Stimulated activated memory B cell treated with anti-CD40 and anti-IgM and Interleukin-4, amounts not matched to agents 10 μg/mL and 1 μg/mL and 100 μg/mL, for 72 hours (primary cell): ENCODE data around the gene NAA20.
"Not testable (repeated sequence)": the region's sequence is repeated elsewhere in the genome, so short reads cannot be mapped to it uniquely, and the experiment has no call there.

ENCODE experiments used
- ATAC-seq: fragments of 150-1000 bp; cut with Tn5 transposase; 2 replicates; pipeline ENCODE4 v1.10.0; 2021
- H3K27ac Mint-ChIP-seq: one replicate; pipeline ENCODE4 v1.8.0; 2022; ENCODE audit warnings: mild to moderate bottlenecking, mixed read lengths
- H3K27me3 Mint-ChIP-seq: one replicate; pipeline ENCODE4 v1.8.0; 2022; ENCODE audit warnings: mixed read lengths
- H3K36me3 Mint-ChIP-seq: one replicate; pipeline ENCODE4 v1.8.0; 2022; ENCODE audit warnings: mixed read lengths
- H3K4me1 Mint-ChIP-seq: one replicate; pipeline ENCODE4 v1.8.0; 2022; ENCODE audit warnings: mixed read lengths
- H3K4me3 Mint-ChIP-seq: one replicate; pipeline ENCODE4 v1.8.0; 2022; ENCODE audit warnings: mild to moderate bottlenecking, moderate library complexity, mixed read lengths
- H3K9me3 Mint-ChIP-seq: one replicate; pipeline ENCODE4 v1.8.0; 2022; ENCODE audit warnings: mixed read lengths

NAA20 gene

GRCh38 chr20:20002101-20002998 lies 14.8 kb upstream of the NAA20 start:
- H3K4me1 Mint-ChIP-seq = peaks cover 16% of the 10 kb centered on the region
- H3K36me3 Mint-ChIP-seq = no peaks in the 10 kb centered on the region
- H3K27ac Mint-ChIP-seq = no peak overlapping the region
- H3K9me3 Mint-ChIP-seq = no peaks in the 10 kb centered on the region
- ATAC-seq = no peak
- H3K27me3 Mint-ChIP-seq = peaks cover 50% of the 10 kb centered on the region
- H3K4me3 Mint-ChIP-seq = no peak overlapping the region

GRCh38 chr20:20003031-20003954 lies 13.9 kb upstream of the NAA20 start:
- Mint-ChIP-seq H3K27me3 (peaks cover 59% of the 10 kb centered on the region), H3K36me3 (no peaks in the 10 kb centered on the region), H3K4me3 (peak overlapping the region; percentile 52), H3K27ac (peak overlapping the region; percentile 31), H3K9me3 (no peaks in the 10 kb centered on the region), H3K4me1 (peaks cover 16% of the 10 kb centered on the region)
- ATAC-seq = peak; percentile 47

- Mint-ChIP-seq H3K27ac (peak overlapping the region; percentile 31), H3K27me3 (peaks cover 66% of the 10 kb centered on the region), H3K4me1 (peaks cover 16% of the 10 kb centered on the region), H3K4me3 (peak overlapping the region; percentile 52)
- H3K9me3 Mint-ChIP-seq, ATAC-seq, H3K36me3 Mint-ChIP-seq: not testable (repeated sequence)
Measured at GRCh38 chr20:20003955-20004322, 13.2 kb upstream of the NAA20 start.

- Mint-ChIP-seq H3K9me3 (no peaks in the 10 kb centered on the region), H3K27ac (no peak overlapping the region), H3K27me3 (peaks cover 80% of the 10 kb centered on the region), H3K36me3 (no peaks in the 10 kb centered on the region), H3K4me1 (peaks cover 16% of the 10 kb centered on the region), H3K4me3 (no peak overlapping the region)
- ATAC-seq = no peak
Measured at GRCh38 chr20:20005342-20005741, 11.8 kb upstream of the NAA20 start.

GRCh38 chr20:20009784-20010253 lies 7.3 kb upstream of the NAA20 start:
- Mint-ChIP-seq H3K9me3 (no peaks in the 10 kb centered on the region), H3K27me3 (peaks cover 65% of the 10 kb centered on the region), H3K4me1 (no peaks in the 10 kb centered on the region), H3K4me3 (no peak overlapping the region), H3K27ac (no peak overlapping the region), H3K36me3 (no peaks in the 10 kb centered on the region)
- no peak for ATAC-seq

- Mint-ChIP-seq H3K4me1 (no peaks in the 10 kb centered on the region), H3K27me3 (peaks cover 56% of the 10 kb centered on the region), H3K36me3 (no peaks in the 10 kb centered on the region), H3K9me3 (no peaks in the 10 kb centered on the region), H3K27ac (no peak overlapping the region), H3K4me3 (no peak overlapping the region)
- no peak for ATAC-seq
Measured at GRCh38 chr20:20010639-20011500, 6.3 kb upstream of the NAA20 start.

- no peak for ATAC-seq
- peaks cover 45% of the 10 kb centered on the region for H3K27me3 Mint-ChIP-seq
- no peak overlapping the region for H3K27ac Mint-ChIP-seq
Measured at GRCh38 chr20:20012541-20012940, 4.6 kb upstream of the NAA20 start.

GRCh38 chr20:20014659-20015058 lies 2.5 kb upstream of the NAA20 start:
- peaks cover 28% of the 10 kb centered on the region for H3K4me1 Mint-ChIP-seq
- H3K9me3 Mint-ChIP-seq = no peaks in the 10 kb centered on the region
- no peak overlapping the region for H3K4me3 Mint-ChIP-seq
- peaks cover 4% of the 10 kb centered on the region for H3K36me3 Mint-ChIP-seq
- H3K27ac Mint-ChIP-seq = no peak overlapping the region
- H3K27me3 Mint-ChIP-seq = peaks cover 24% of the 10 kb centered on the region
- no peak for ATAC-seq

More at GRCh38 chr20:20012541-20012940, 4.6 kb upstream of the NAA20 start:
- Mint-ChIP-seq H3K4me1 (peaks cover 8% of the 10 kb centered on the region), H3K36me3 (no peaks in the 10 kb centered on the region), H3K4me3 (no peak overlapping the region), H3K9me3 (no peaks in the 10 kb centered on the region)

GRCh38 chr20:20017844-20018185 lies 653 bp downstream of the NAA20 start:
- Mint-ChIP-seq H3K27ac (peak overlapping the region; percentile 95), H3K4me1 (peaks cover 52% of the 10 kb centered on the region), H3K9me3 (no peaks in the 10 kb centered on the region), H3K27me3 (peaks cover 2% of the 10 kb centered on the region), H3K36me3 (peaks cover 15% of the 10 kb centered on the region), H3K4me3 (peak overlapping the region; percentile 96)
- peak; percentile 29 for ATAC-seq

- H3K4me1 Mint-ChIP-seq = peaks cover 52% of the 10 kb centered on the region
- H3K4me3 Mint-ChIP-seq = peak overlapping the region; percentile 96
- no peaks in the 10 kb centered on the region for H3K27me3 Mint-ChIP-seq
- H3K9me3 Mint-ChIP-seq = no peaks in the 10 kb centered on the region
- H3K27ac Mint-ChIP-seq = peak overlapping the region; percentile 95
- H3K36me3 Mint-ChIP-seq = peaks cover 16% of the 10 kb centered on the region
- no peak for ATAC-seq
Measured at GRCh38 chr20:20018366-20018765, 1.2 kb downstream of the NAA20 start.

GRCh38 chr20:20019123-20019522 lies 2.0 kb downstream of the NAA20 start:
- Mint-ChIP-seq H3K9me3 (no peaks in the 10 kb centered on the region), H3K27me3 (no peaks in the 10 kb centered on the region), H3K27ac (no peak overlapping the region), H3K36me3 (peaks cover 20% of the 10 kb centered on the region), H3K4me1 (peaks cover 52% of the 10 kb centered on the region), H3K4me3 (no peak overlapping the region)
- no peak for ATAC-seq

GRCh38 chr20:20020908-20021307 lies 3.7 kb downstream of the NAA20 start:
- H3K27ac Mint-ChIP-seq = no peak overlapping the region
- H3K4me1 Mint-ChIP-seq = peaks cover 59% of the 10 kb centered on the region
- H3K36me3 Mint-ChIP-seq = peaks cover 20% of the 10 kb centered on the region
- H3K9me3 Mint-ChIP-seq = no peaks in the 10 kb centered on the region
- no peaks in the 10 kb centered on the region for H3K27me3 Mint-ChIP-seq
- no peak for ATAC-seq
- no peak overlapping the region for H3K4me3 Mint-ChIP-seq

- Mint-ChIP-seq H3K4me1 (peaks cover 56% of the 10 kb centered on the region), H3K27ac (no peak overlapping the region), H3K4me3 (no peak overlapping the region), H3K9me3 (no peaks in the 10 kb centered on the region), H3K36me3 (peaks cover 20% of the 10 kb centered on the region), H3K27me3 (no peaks in the 10 kb centered on the region)
- ATAC-seq = no peak
Measured at GRCh38 chr20:20021835-20022234, 4.7 kb downstream of the NAA20 start.

GRCh38 chr20:20022498-20022897 lies 5.3 kb downstream of the NAA20 start:
- Mint-ChIP-seq H3K36me3 (peaks cover 20% of the 10 kb centered on the region), H3K4me1 (peaks cover 51% of the 10 kb centered on the region), H3K27ac (no peak overlapping the region), H3K4me3 (no peak overlapping the region), H3K9me3 (no peaks in the 10 kb centered on the region), H3K27me3 (no peaks in the 10 kb centered on the region)
- ATAC-seq = no peak

GRCh38 chr20:20023395-20023794 lies 6.2 kb downstream of the NAA20 start:
- peaks cover 22% of the 10 kb centered on the region for H3K36me3 Mint-ChIP-seq
- no peak for ATAC-seq
- H3K4me3 Mint-ChIP-seq = no peak overlapping the region
- H3K9me3 Mint-ChIP-seq = no peaks in the 10 kb centered on the region
- no peak overlapping the region for H3K27ac Mint-ChIP-seq
- H3K4me1 Mint-ChIP-seq = peaks cover 42% of the 10 kb centered on the region
- no peaks in the 10 kb centered on the region for H3K27me3 Mint-ChIP-seq
